CD4-positive, alpha-beta T cell (primary cell): ENCODE data around the gene VEGFC. TPM values are rescaled to one million over a fixed set of nuclear protein-coding genes. Genes with fewer than 3 reads are reported as not detected.

Source experiments
- ATAC-seq: fragments of 200-7000 bp; cut with Tn5 transposase; one replicate; pipeline ENCODE4 v1.10.0; 2022; ENCODE audit warnings: mild to moderate bottlenecking; ENCODE audit not compliant: poor library complexity
- CTCF ChIA-PET: fragments of 350-600 bp; sonication (Branson Sonifier 250); formaldehyde crosslinking; loops from one replicate; lab custom pipeline; 2021; ENCODE audit warnings: antibody characterized with exemption, inconsistent platforms; lab: Charles Lee
- POLR2A ChIA-PET: fragments of 350-600 bp; sonication (Branson Sonifier 250); formaldehyde crosslinking; loops from one replicate; lab custom pipeline; 2021; ENCODE audit warnings: antibody characterized with exemption, inconsistent platforms; lab: Charles Lee
- DNase-seq, 14 experiments: peaks; one replicate each; pipeline ENCODE4 v3.0.0-alpha.2; 2013 to 2020; ENCODE audit warnings: mixed read lengths in 2 of 14
- H3K27ac ChIP-seq, 2 donors: one replicate each; pipeline versions ENCODE4 v1.5.1 to v1.7.0; 2013; ENCODE audit warnings: low read length in 2 of 2, low read depth in 1 of 2, mild to moderate bottlenecking in 1 of 2
- H3K27me3 ChIP-seq, 2 experiments: 1 replicate in 1 of 2; 2 replicates in 1 of 2; pipeline versions ENCODE4 v1.6.1 to v1.7.0; 2013; ENCODE audit warnings: low read length in 2 of 2, control low read depth in 1 of 2, mild to moderate bottlenecking in 1 of 2, moderate library complexity in 1 of 2; ENCODE audit not compliant: insufficient read depth in 2 of 2, control insufficient read depth in 1 of 2
- H3K36me3 ChIP-seq: one replicate; pipeline ENCODE4 v1.6.1; 2013; ENCODE audit warnings: low read length, control low read depth; ENCODE audit not compliant: insufficient read depth
- H3K4me1 ChIP-seq: one replicate; pipeline ENCODE4 v1.6.1; 2013; ENCODE audit warnings: low read length, control low read depth; ENCODE audit not compliant: insufficient read depth
- H3K4me3 ChIP-seq: one replicate; pipeline ENCODE4 v1.5.1; 2013; ENCODE audit warnings: mild to moderate bottlenecking, low read length, moderate library complexity
- H3K9me3 ChIP-seq, 2 experiments: 1 replicate in 1 of 2; 2 replicates in 1 of 2; pipeline versions ENCODE4 v1.6.1 to v1.7.0; 2013; ENCODE audit warnings: low read length in 2 of 2, mild to moderate bottlenecking in 2 of 2, control low read depth in 1 of 2, moderate library complexity in 1 of 2; ENCODE audit not compliant: control insufficient read depth in 1 of 2, insufficient read depth in 1 of 2
- H3K27ac Mint-ChIP-seq: one replicate; pipeline ENCODE4 v1.8.0; 2020; ENCODE audit warnings: mixed read lengths
- H3K27me3 Mint-ChIP-seq: one replicate; pipeline ENCODE4 v1.8.0; 2021; ENCODE audit warnings: mixed read lengths
- H3K36me3 Mint-ChIP-seq: one replicate; pipeline ENCODE4 v1.8.0; 2021; ENCODE audit warnings: low read depth, mixed read lengths
- H3K4me1 Mint-ChIP-seq: one replicate; pipeline ENCODE4 v1.8.0; 2021; ENCODE audit warnings: low read depth, mixed read lengths
- H3K4me3 Mint-ChIP-seq: one replicate; pipeline ENCODE4 v1.8.0; 2020; ENCODE audit warnings: mild to moderate bottlenecking, mixed read lengths
- H3K9me3 Mint-ChIP-seq: one replicate; pipeline ENCODE4 v1.8.0; 2020; ENCODE audit warnings: mixed read lengths
- CTCF ChIP-seq: fragments of 200-600 bp; IDR thresholded peaks from one replicate; pipeline ENCODE4 v1.8.0; 2022; ENCODE audit warnings: antibody characterized with exemption, mild to moderate bottlenecking
- intact Hi-C, 2 experiments: fragments of 100-400 bp; cut with DNase I in 1 of 2; cut with micrococcal nuclease in 1 of 2; formaldehyde crosslinking; loops; one replicate each; pipeline versions ENCODE4 v1.15.1 to v1.9.0; 2023 to 2025; cut with DNase I, micrococcal nuclease
- total RNA-seq, 174 experiments: library from RNA in 2 of 174; stranded (reverse) in 2 of 174; gene quantifications; one replicate each; pipeline ENCODE4 v1.2.3 and lab custom pipeline; 2021 to 2026

VEGFC gene
- total RNA-seq, 2 experiments from 2014 or later = not detected

DNA sequence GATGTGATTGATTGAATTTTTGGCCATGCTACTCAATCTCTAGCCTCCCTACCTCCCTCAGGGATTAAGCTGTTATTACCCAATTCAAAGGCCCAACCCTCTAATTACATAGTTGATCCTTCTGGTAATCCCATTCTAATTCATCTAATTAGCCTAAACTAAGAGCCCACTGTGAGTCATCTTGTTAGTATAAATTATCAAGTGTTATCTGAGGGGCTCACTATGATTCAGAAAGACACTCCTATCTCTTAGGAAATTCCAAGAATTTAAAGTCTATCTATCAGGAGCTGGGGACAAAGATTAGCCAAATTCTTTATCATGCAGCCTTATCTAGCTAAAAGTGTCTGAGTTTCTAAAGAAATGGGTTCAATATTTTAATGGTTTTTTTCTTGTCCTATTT, 32.9 kb upstream of the VEGFC start:
- Histone ChIP-seq H3K9me3 (no peaks in the 10 kb centered on the region), H3K27me3 (no peaks in the 10 kb centered on the region), H3K4me1 (no peaks in the 10 kb centered on the region), H3K27ac (no peak overlapping the region), H3K36me3 (no peaks in the 10 kb centered on the region), H3K4me3 (no peak overlapping the region)
- intact Hi-C loops = no loop called here
- CTCF ChIA-PET = no interaction called here
- Mint-ChIP-seq H3K4me1 (no peaks in the 10 kb centered on the region), H3K36me3 (no peaks in the 10 kb centered on the region), H3K27me3 (no peaks in the 10 kb centered on the region), H3K4me3 (no peak overlapping the region), H3K9me3 (no peaks in the 10 kb centered on the region), H3K27ac (no peak overlapping the region)
- no peak for DNase-seq
- POLR2A ChIA-PET = no interaction called here
- no peak for TF ChIP-seq CTCF
- ATAC-seq = no peak

DNA sequence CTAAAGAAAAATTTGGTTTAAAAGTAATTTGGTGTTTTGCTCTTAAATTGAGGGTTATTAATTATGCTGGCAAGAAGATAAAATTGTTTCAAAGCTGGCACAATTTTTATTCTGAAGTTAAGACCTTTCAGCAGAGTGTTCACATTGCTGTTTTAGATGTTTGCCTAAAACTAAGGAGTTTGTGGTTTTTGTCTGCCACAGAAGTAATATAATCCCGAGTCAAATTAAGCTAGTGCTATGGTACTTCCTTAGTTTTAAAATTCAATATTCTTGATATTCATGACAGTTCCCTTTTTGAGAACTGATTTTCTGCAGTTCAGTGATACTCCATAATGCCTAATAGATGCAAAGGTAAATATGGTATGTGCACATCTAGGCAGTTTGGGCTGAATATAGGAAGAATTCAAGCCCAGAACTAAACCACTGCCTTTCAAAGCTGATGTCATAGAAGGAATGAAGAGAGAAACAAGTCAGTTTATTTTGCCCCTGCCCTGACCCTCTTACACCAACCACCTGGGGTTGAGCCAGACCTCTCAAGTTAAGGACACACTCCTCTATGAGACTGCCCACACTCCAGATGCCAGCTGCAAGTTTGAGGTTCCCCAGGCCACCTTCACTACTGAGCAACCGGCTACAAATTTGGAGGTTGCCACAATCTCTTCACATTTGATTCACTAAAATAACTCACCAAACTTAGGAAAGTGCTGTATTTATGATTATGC, 32.1 kb upstream of the VEGFC start:
- intact Hi-C loops = no loop called here
- Mint-ChIP-seq H3K4me3 (no peak overlapping the region), H3K27me3 (no peaks in the 10 kb centered on the region), H3K4me1 (no peaks in the 10 kb centered on the region), H3K9me3 (no peaks in the 10 kb centered on the region), H3K36me3 (no peaks in the 10 kb centered on the region), H3K27ac (no peak overlapping the region)
- no peak for TF ChIP-seq CTCF
- Histone ChIP-seq H3K27ac (no peak overlapping the region), H3K9me3 (no peaks in the 10 kb centered on the region), H3K4me3 (no peak overlapping the region), H3K36me3 (no peaks in the 10 kb centered on the region), H3K4me1 (no peaks in the 10 kb centered on the region), H3K27me3 (no peaks in the 10 kb centered on the region)
- ATAC-seq (no peak), DNase-seq (no peak)
- POLR2A ChIA-PET = no interaction called here
- CTCF ChIA-PET = no interaction called here

DNA sequence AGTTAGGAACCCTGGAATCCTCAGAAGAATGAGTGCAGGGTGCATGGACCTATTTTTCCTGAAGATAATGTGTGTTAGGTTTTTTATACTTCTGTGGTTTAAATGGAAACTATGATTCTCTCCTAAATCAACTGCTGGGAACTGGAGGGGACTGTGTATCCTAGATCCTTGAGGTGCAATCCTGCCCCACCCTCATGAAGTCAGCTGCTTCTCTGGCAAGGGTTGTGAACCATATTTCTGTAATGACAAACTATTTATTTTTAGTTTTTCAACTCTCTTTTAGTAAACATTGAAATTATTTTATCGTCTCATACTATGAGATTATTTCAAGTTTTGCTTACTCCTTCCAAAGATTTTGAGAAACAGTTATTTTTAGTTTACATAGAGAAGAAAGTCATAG, 25.8 kb upstream of the VEGFC start:
- Histone ChIP-seq H3K27me3 (no peaks in the 10 kb centered on the region), H3K27ac (no peak overlapping the region), H3K9me3 (no peaks in the 10 kb centered on the region), H3K4me1 (no peaks in the 10 kb centered on the region), H3K4me3 (no peak overlapping the region), H3K36me3 (no peaks in the 10 kb centered on the region)
- CTCF ChIA-PET = no interaction called here
- Mint-ChIP-seq H3K4me1 (no peaks in the 10 kb centered on the region), H3K4me3 (no peak overlapping the region), H3K27me3 (no peaks in the 10 kb centered on the region), H3K36me3 (no peaks in the 10 kb centered on the region), H3K27ac (no peak overlapping the region), H3K9me3 (peaks cover 2% of the 10 kb centered on the region)
- DNase-seq (no peak), ATAC-seq (no peak)
- TF ChIP-seq CTCF = no peak
- intact Hi-C loops = no loop called here
- POLR2A ChIA-PET = no interaction called here
